DOHH2 (cell line): ENCODE measurements around the gene WDR5.
"Not testable (repeated sequence)": the region's sequence is repeated elsewhere in the genome, so short reads cannot be mapped to it uniquely, and the experiment has no call there.

Experiments
- H3F3A ChIP-seq: fragments of 200-600 bp; sonication (generic), shearing (Covaris generic); 2 replicates; pipeline ENCODE4 v1.6.0; 2016; ENCODE audit warnings: antibody characterized with exemption, mild to moderate bottlenecking; ENCODE audit not compliant: control insufficient read depth, insufficient read depth
- H3K27ac ChIP-seq: fragments of 200-600 bp; sonication (generic); 2 replicates; pipeline ENCODE4 v1.5.1; 2014; ENCODE audit warnings: low read depth, mild to moderate bottlenecking, low read length, moderate library complexity
- H3K27me3 ChIP-seq: fragments of 200-600 bp; sonication (generic); 2 replicates; pipeline ENCODE4 v1.6.1; 2014; ENCODE audit warnings: mild to moderate bottlenecking, low read length, mixed read lengths; ENCODE audit not compliant: control insufficient read depth
- H3K36me3 ChIP-seq: fragments of 200-600 bp; sonication (generic); 2 replicates; pipeline ENCODE4 v1.6.1; 2014; ENCODE audit warnings: mild to moderate bottlenecking, low read length, moderate library complexity, mixed read lengths; ENCODE audit not compliant: control insufficient read depth
- H3K4me1 ChIP-seq: fragments of 200-600 bp; sonication (generic); 2 replicates; pipeline ENCODE4 v1.6.1; 2014; ENCODE audit warnings: mild to moderate bottlenecking, low read length, mixed read lengths; ENCODE audit not compliant: control insufficient read depth
- H3K4me2 ChIP-seq: fragments of 200-600 bp; sonication (generic); 2 replicates; pipeline ENCODE4 v1.6.0; 2014; ENCODE audit warnings: mild to moderate bottlenecking, low read length, moderate library complexity
- H3K4me3 ChIP-seq: fragments of 200-600 bp; sonication (generic); 2 replicates; pipeline ENCODE4 v1.5.1; 2014; ENCODE audit warnings: mild to moderate bottlenecking, low read length, mixed read lengths
- H3K79me2 ChIP-seq: fragments of 200-600 bp; sonication (generic); 2 replicates; pipeline ENCODE4 v1.6.1; 2014; ENCODE audit warnings: mild to moderate bottlenecking, low read length, mixed read lengths; ENCODE audit not compliant: control insufficient read depth
- H3K9me2 ChIP-seq: fragments of 200-600 bp; sonication (generic); replicated peaks from 2 replicates; pipeline ENCODE4 v1.6.1; 2014; ENCODE audit warnings: mild to moderate bottlenecking, low read length, mixed read lengths; ENCODE audit not compliant: control insufficient read depth
- H3K9me3 ChIP-seq: fragments of 200-600 bp; sonication (generic); 2 replicates; pipeline ENCODE4 v1.6.1; 2014; ENCODE audit warnings: antibody characterized with exemption, low read length, mixed read lengths; ENCODE audit not compliant: control insufficient read depth, insufficient read depth
- H4K20me1 ChIP-seq: fragments of 200-600 bp; sonication (generic); 2 replicates; pipeline ENCODE4 v1.6.0; 2014; ENCODE audit warnings: low read depth, mild to moderate bottlenecking, antibody characterized with exemption, low read length, moderate library complexity; ENCODE audit not compliant: control insufficient read depth, insufficient read depth
- EZH2phosphoT487 ChIP-seq: fragments of 200-600 bp; sonication (generic); IDR thresholded peaks from 2 replicates; pipeline ENCODE4 v1.6.1; 2017; ENCODE audit warnings: borderline replicate concordance, mild to moderate bottlenecking, antibody characterized with exemption, low read length, moderate library complexity, mixed read lengths
- TF ChIP-seq, protein P1 (sequence below): fragments of 200-600 bp; sonication (generic); IDR thresholded peaks from one replicate; pipeline ENCODE4 v1.5.1; 2014; ENCODE audit warnings: antibody characterized with exemption, mild to moderate bottlenecking, low read depth, low read length; ENCODE audit not compliant: poor library complexity, severe bottlenecking

Gene WDR5

GRCh38 chr9:134099123-134099761 lies 36.6 kb upstream of the WDR5 start:
- H3K4me3 ChIP-seq: no peak overlapping the region
- 0 out of 2 replicates have a peak, but pooled peaks cover 3% of the 10 kb centered on the region for H3K4me1 ChIP-seq
- no peak overlapping the region for H3K4me2 ChIP-seq
- H3K27me3 ChIP-seq: peaks cover 6% of the 10 kb centered on the region; the same call in 1 of the 2 replicates
- no peaks in the 10 kb centered on the region for H3K36me3 ChIP-seq
- H3K79me2 ChIP-seq: no peaks in the 10 kb centered on the region
- no peaks in the 10 kb centered on the region for H4K20me1 ChIP-seq
- TF ChIP-seq, protein P1, sequence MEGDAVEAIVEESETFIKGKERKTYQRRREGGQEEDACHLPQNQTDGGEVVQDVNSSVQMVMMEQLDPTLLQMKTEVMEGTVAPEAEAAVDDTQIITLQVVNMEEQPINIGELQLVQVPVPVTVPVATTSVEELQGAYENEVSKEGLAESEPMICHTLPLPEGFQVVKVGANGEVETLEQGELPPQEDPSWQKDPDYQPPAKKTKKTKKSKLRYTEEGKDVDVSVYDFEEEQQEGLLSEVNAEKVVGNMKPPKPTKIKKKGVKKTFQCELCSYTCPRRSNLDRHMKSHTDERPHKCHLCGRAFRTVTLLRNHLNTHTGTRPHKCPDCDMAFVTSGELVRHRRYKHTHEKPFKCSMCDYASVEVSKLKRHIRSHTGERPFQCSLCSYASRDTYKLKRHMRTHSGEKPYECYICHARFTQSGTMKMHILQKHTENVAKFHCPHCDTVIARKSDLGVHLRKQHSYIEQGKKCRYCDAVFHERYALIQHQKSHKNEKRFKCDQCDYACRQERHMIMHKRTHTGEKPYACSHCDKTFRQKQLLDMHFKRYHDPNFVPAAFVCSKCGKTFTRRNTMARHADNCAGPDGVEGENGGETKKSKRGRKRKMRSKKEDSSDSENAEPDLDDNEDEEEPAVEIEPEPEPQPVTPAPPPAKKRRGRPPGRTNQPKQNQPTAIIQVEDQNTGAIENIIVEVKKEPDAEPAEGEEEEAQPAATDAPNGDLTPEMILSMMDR: peak; percentile 86
- no peak for TF ChIP-seq EZH2phosphoT487
- no peaks in the 10 kb centered on the region for H3K9me2 ChIP-seq
- no peak overlapping the region for H3K27ac ChIP-seq
- no peaks in the 10 kb centered on the region for H3F3A ChIP-seq
- no peaks in the 10 kb centered on the region for H3K9me3 ChIP-seq

GRCh38 chr9:134100040-134100439 lies 35.8 kb upstream of the WDR5 start:
- H3K36me3 ChIP-seq: no peaks in the 10 kb centered on the region
- H3F3A ChIP-seq: no peaks in the 10 kb centered on the region
- H3K9me3 ChIP-seq: no peaks in the 10 kb centered on the region
- H3K79me2 ChIP-seq: no peaks in the 10 kb centered on the region
- H3K27ac ChIP-seq: no peak overlapping the region
- H4K20me1 ChIP-seq: no peaks in the 10 kb centered on the region
- H3K4me1 ChIP-seq: 0 out of 2 replicates have a peak, but pooled peaks cover 3% of the 10 kb centered on the region
- no peak overlapping the region for H3K4me2 ChIP-seq
- peaks cover 6% of the 10 kb centered on the region; the same call in 1 of the 2 replicates for H3K27me3 ChIP-seq
- TF ChIP-seq EZH2phosphoT487: no peak
- TF ChIP-seq, protein P1: no peak
- no peak overlapping the region for H3K4me3 ChIP-seq
- H3K9me2 ChIP-seq: no peaks in the 10 kb centered on the region

- not testable (repeated sequence) for H3K36me3 ChIP-seq, H3K4me2 ChIP-seq, H3F3A ChIP-seq, H3K27me3 ChIP-seq, H3K9me2 ChIP-seq, H3K9me3 ChIP-seq, H3K79me2 ChIP-seq, H3K27ac ChIP-seq, H4K20me1 ChIP-seq, H3K4me1 ChIP-seq, H3K4me3 ChIP-seq
These were observed 34.7 kb upstream of the WDR5 start for GRCh38 chr9:134101133-134101532.

- Histone ChIP-seq H3F3A (no peaks in the 10 kb centered on the region), H4K20me1 (no peaks in the 10 kb centered on the region), H3K4me3 (no peak overlapping the region), H3K9me3 (no peaks in the 10 kb centered on the region), H3K27ac (no peak overlapping the region), H3K27me3 (peaks cover 6% of the 10 kb centered on the region; the same call in 1 of the 2 replicates), H3K79me2 (no peaks in the 10 kb centered on the region), H3K9me2 (no peaks in the 10 kb centered on the region), H3K4me1 (0 out of 2 replicates have a peak, but pooled peaks cover 3% of the 10 kb centered on the region), H3K36me3 (no peaks in the 10 kb centered on the region), H3K4me2 (no peak overlapping the region)
- no peak for TF ChIP-seq EZH2phosphoT487
- TF ChIP-seq, protein P1: no peak
These were observed 34.2 kb upstream of the WDR5 start for GRCh38 chr9:134101623-134102149.
